Osteocyte (in vitro differentiated cells): Measurements from ENCODE around the gene TENM4. TPM values are rescaled to one million over a fixed set of nuclear protein-coding genes. Genes with fewer than 3 reads are reported as not detected.

Experiments
- DNase-seq: peaks from one replicate; pipeline ENCODE4 v3.0.0; 2021; ENCODE audit warnings: mixed read lengths; ENCODE audit not compliant: unreplicated experiment; ENCODE audit errors: extremely low spot score
- H3K27ac Mint-ChIP-seq: one replicate; pipeline ENCODE4 v1.8.0; 2021; ENCODE audit warnings: mild to moderate bottlenecking, mixed read lengths; ENCODE audit not compliant: unreplicated experiment
- H3K27me3 Mint-ChIP-seq: one replicate; pipeline ENCODE4 v1.8.0; 2021; ENCODE audit warnings: mixed read lengths; ENCODE audit not compliant: unreplicated experiment
- H3K36me3 Mint-ChIP-seq: one replicate; pipeline ENCODE4 v1.8.0; 2021; ENCODE audit warnings: mixed read lengths; ENCODE audit not compliant: unreplicated experiment
- H3K4me1 Mint-ChIP-seq: one replicate; pipeline ENCODE4 v1.8.0; 2021; ENCODE audit warnings: mixed read lengths; ENCODE audit not compliant: unreplicated experiment
- H3K4me3 Mint-ChIP-seq: one replicate; pipeline ENCODE4 v1.8.0; 2021; ENCODE audit warnings: mild to moderate bottlenecking, moderate library complexity, mixed read lengths; ENCODE audit not compliant: unreplicated experiment
- H3K9me3 Mint-ChIP-seq: one replicate; pipeline ENCODE4 v1.8.0; 2021; ENCODE audit warnings: mixed read lengths; ENCODE audit not compliant: unreplicated experiment
- CTCF ChIP-seq: fragments of 200-600 bp; sonication (generic); IDR thresholded peaks from 2 replicates; pipeline ENCODE4 v1.5.0; 2021; ENCODE audit warnings: antibody characterized with exemption, mild to moderate bottlenecking, moderate library complexity
- total RNA-seq: library from RNA; stranded (reverse); gene quantifications from 2 replicates; pipeline ENCODE4 v1.2.1, GENCODE V29; 2021

TENM4 gene
- total RNA-seq, 1 donor from 2014 or later: 74.1 TPM

GRCh38 chr11:79055856-79056631 lies 384.8 kb downstream of the TENM4 start:
- Mint-ChIP-seq H3K27ac (no peak overlapping the region), H3K9me3 (no peaks in the 10 kb centered on the region)
- no peak for DNase-seq

GRCh38 chr11:79054636-79055035 lies 386.2 kb downstream of the TENM4 start:
- Mint-ChIP-seq H3K4me1 (peaks cover 24% of the 10 kb centered on the region), H3K27ac (no peak overlapping the region), H3K9me3 (no peaks in the 10 kb centered on the region), H3K4me3 (no peak overlapping the region), H3K36me3 (peaks cover 4% of the 10 kb centered on the region), H3K27me3 (no peaks in the 10 kb centered on the region)
- DNase-seq: no peak
- no peak for TF ChIP-seq CTCF

More at GRCh38 chr11:79055856-79056631, 384.8 kb downstream of the TENM4 start:
- H3K27me3 Mint-ChIP-seq: no peaks in the 10 kb centered on the region
- H3K4me3 Mint-ChIP-seq: no peak overlapping the region
- H3K4me1 Mint-ChIP-seq: peaks cover 37% of the 10 kb centered on the region
- no peak for TF ChIP-seq CTCF
- H3K36me3 Mint-ChIP-seq: peaks cover 4% of the 10 kb centered on the region

- Mint-ChIP-seq H3K4me1 (peaks cover 10% of the 10 kb centered on the region), H3K36me3 (peaks cover 4% of the 10 kb centered on the region), H3K4me3 (no peak overlapping the region), H3K9me3 (no peaks in the 10 kb centered on the region), H3K27ac (no peak overlapping the region), H3K27me3 (no peaks in the 10 kb centered on the region)
- peak; percentile 32 for TF ChIP-seq CTCF
- no peak for DNase-seq
Measured at GRCh38 chr11:79052544-79052943, 388.3 kb downstream of the TENM4 start.

DNA sequence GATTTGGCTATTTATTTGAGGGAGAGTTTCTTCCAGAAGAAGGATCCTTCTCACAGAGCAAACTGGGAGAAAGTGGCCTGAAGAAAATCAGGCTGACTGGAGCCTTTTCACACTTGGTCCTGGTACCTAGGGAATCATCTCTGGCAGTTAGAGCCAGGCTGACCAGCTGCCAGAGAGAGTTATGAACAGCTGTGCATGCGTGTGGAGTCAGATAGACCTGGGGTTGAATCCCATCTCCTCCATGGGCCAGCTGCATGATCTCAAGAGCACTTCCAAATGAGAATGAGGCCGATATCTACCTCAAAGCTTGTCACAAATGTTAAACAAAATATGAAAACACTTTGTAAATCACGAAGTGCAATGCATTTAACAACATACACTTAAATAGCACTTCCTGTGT lies 390.0 kb downstream of the TENM4 start:
- TF ChIP-seq CTCF: no peak
- Mint-ChIP-seq H3K27ac (no peak overlapping the region), H3K36me3 (no peaks in the 10 kb centered on the region), H3K27me3 (no peaks in the 10 kb centered on the region), H3K4me3 (no peak overlapping the region), H3K9me3 (no peaks in the 10 kb centered on the region), H3K4me1 (peaks cover 11% of the 10 kb centered on the region)
- no peak for DNase-seq

GRCh38 chr11:79049741-79050179 lies 391.1 kb downstream of the TENM4 start:
- no peak for DNase-seq
- TF ChIP-seq CTCF: no peak
- Mint-ChIP-seq H3K27ac (no peak overlapping the region), H3K4me1 (peaks cover 11% of the 10 kb centered on the region), H3K36me3 (no peaks in the 10 kb centered on the region), H3K4me3 (no peak overlapping the region), H3K9me3 (no peaks in the 10 kb centered on the region), H3K27me3 (no peaks in the 10 kb centered on the region)
